Spleen (tissue), 11 donors: ENCODE measurements around the gene GCK. TPM values are rescaled to one million over a fixed set of nuclear protein-coding genes. Genes with fewer than 3 reads are reported as not detected.

Experiments used
- DNase-seq: peaks from one replicate; pipeline ENCODE4 v3.0.0-alpha.2; 2020
- H3K27ac ChIP-seq, 8 donors: fragments of 200-600 bp; sonication (generic) in 7 of 8; 1 replicate in 4 of 8; 2 replicates in 4 of 8; pipeline versions ENCODE4 v1.5.0 to v1.8.0; 2016 to 2021; ENCODE audit warnings: inconsistent platforms in 4 of 8, mild to moderate bottlenecking in 4 of 8, moderate library complexity in 1 of 8
- H3K27me3 ChIP-seq, 7 donors: fragments of 200-600 bp; sonication (generic) in 6 of 7; replicated peaks in 1 of 7; 1 replicate in 4 of 7; 2 replicates in 3 of 7; pipeline versions ENCODE4 v1.5.0 to v1.8.0; 2016 to 2021; ENCODE audit warnings: inconsistent platforms in 3 of 7, mild to moderate bottlenecking in 1 of 7
- H3K36me3 ChIP-seq, 6 donors: fragments of 200-600 bp; sonication (generic) in 5 of 6; 1 replicate in 4 of 6; 2 replicates in 2 of 6; pipeline versions ENCODE4 v1.5.0 to v1.8.0; 2016 to 2021; ENCODE audit warnings: inconsistent platforms in 2 of 6
- H3K4me1 ChIP-seq, 6 donors: fragments of 200-600 bp; sonication (generic) in 5 of 6; 1 replicate in 3 of 6; 2 replicates in 3 of 6; pipeline versions ENCODE4 v1.5.0 to v1.8.0; 2016 to 2021; ENCODE audit warnings: inconsistent platforms in 3 of 6
- H3K4me3 ChIP-seq, 8 donors: fragments of 200-600 bp; sonication (generic) in 7 of 8; 1 replicate in 4 of 8; 2 replicates in 4 of 8; pipeline versions ENCODE4 v1.5.0 to v1.8.0; 2016 to 2021; ENCODE audit warnings: inconsistent platforms in 4 of 8, mild to moderate bottlenecking in 4 of 8, moderate library complexity in 2 of 8
- H3K9me3 ChIP-seq, 8 donors: fragments of 200-600 bp; sonication (generic) in 7 of 8; 1 replicate in 4 of 8; 2 replicates in 4 of 8; pipeline versions ENCODE4 v1.5.0 to v1.8.0; 2016 to 2021; ENCODE audit warnings: inconsistent platforms in 4 of 8
- POLR2A ChIP-seq, 3 donors: fragments of 450-650 bp; IDR thresholded peaks; one replicate each; pipeline ENCODE4 v1.5.1; 2017; ENCODE audit warnings: antibody characterized with exemption in 3 of 3, mild to moderate bottlenecking in 1 of 3
- POLR2AphosphoS5 ChIP-seq, 3 donors: sonication (generic); formaldehyde crosslinking; IDR thresholded peaks; one replicate each; pipeline ENCODE4 v1.5.1; 2017; ENCODE audit warnings: antibody characterized with exemption in 3 of 3
- WGBS, 5 donors: extraction: QIAGEN DNeasy Blood & Tissue Kit in 3 of 5; methylation state at CpG; one replicate each; pipeline versions ENCODE4 v1.1.5 to v1.1.7; 2013 to 2018; 5-methylcytosine and 5-hydroxymethylcytosine counted together
- intact Hi-C: fragments of 100-400 bp; cut with DNase I; formaldehyde crosslinking; loops from one replicate; pipeline ENCODE4 v1.15.0; 2023; ENCODE audit warnings: low total_unique reads
- polyA plus RNA-seq, 3 donors: library from polyadenylated mRNA; stranded (reverse); fragments of 200-250 nt; gene quantifications; one replicate each; pipeline ENCODE4 v1.2.1, GENCODE V29; 2013
- total RNA-seq, 7 donors: library from RNA; depleted of rRNA in 3 of 7; stranded (reverse); fragments of >200 nt in 3 of 7; fragmentation: NEBNext Ultra II Directional in 4 of 7; extraction: Animal tissue kit (Norgen Biotek cat#: 25700) in 4 of 7; gene quantifications; one replicate each; pipeline versions ENCODE4 v1.1.0 to v1.2.1, GENCODE V29; 2016 to 2021
- TF ChIP-seq, protein P1 (sequence below), 11 experiments: fragments of 200-600 bp in 7 of 11; fragments of 450-650 bp in 4 of 11; sonication (generic) in 4 of 11; IDR thresholded peaks in 8 of 11; conservative IDR thresholded peaks in 3 of 11; 1 replicate in 7 of 11; 2 replicates in 4 of 11; pipeline versions ENCODE4 v1.4.0 to v1.8.0; 2016 to 2021; ENCODE audit warnings: antibody characterized with exemption in 11 of 11, inconsistent platforms in 4 of 11, mild to moderate bottlenecking in 1 of 11
- donor health status: healthy with polysubstance abuse.
- donor health status: DM: no; HTN: no; CAD: no; lungs with moderate emphysema.
- donor health status: DM: no; HTN: no; CAD: no.
- donor health status: Bipolar disorder and iron deficiency.
- donor health status: healthy.
- donor health status: DM: no; HTN: no; CAD: no.
- donor health status: DM: yes; HTN: yes; CAD: no.

Gene GCK
- total and polyA plus RNA-seq, 10 donors: 0.29 to 1.7 (median 0.55) TPM; not detected in 3

DNA sequence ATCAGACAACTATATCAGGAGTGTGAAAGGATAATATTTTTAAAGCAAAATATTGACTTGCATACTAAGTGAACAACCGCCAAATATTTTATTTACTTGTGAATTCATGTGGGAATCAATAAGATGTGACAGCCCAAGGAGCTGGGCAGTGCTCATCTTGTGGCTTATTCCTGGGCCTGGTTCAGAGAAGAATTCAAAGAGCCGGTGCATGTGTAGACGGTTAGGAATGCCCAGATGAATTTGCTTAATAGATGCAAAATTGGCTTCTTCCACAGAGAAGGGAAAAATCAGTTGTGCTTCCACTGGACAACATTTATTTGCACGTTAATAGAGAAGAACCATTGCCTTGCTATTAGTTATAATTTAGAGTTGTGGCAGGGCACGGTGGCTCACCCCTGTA lies 52.5 kb downstream of the GCK start:
- Histone ChIP-seq H3K4me1 (peaks cover 0 to 8% (median 0%) of the 10 kb centered on the region in 6 donors), H3K4me3 (no peak overlapping the region), H3K9me3 (no peaks in the 10 kb centered on the region), H3K27me3 (no peaks in the 10 kb centered on the region), H3K36me3 (no peaks in the 10 kb centered on the region), H3K27ac (no peak overlapping the region)
- TF ChIP-seq, protein P1, sequence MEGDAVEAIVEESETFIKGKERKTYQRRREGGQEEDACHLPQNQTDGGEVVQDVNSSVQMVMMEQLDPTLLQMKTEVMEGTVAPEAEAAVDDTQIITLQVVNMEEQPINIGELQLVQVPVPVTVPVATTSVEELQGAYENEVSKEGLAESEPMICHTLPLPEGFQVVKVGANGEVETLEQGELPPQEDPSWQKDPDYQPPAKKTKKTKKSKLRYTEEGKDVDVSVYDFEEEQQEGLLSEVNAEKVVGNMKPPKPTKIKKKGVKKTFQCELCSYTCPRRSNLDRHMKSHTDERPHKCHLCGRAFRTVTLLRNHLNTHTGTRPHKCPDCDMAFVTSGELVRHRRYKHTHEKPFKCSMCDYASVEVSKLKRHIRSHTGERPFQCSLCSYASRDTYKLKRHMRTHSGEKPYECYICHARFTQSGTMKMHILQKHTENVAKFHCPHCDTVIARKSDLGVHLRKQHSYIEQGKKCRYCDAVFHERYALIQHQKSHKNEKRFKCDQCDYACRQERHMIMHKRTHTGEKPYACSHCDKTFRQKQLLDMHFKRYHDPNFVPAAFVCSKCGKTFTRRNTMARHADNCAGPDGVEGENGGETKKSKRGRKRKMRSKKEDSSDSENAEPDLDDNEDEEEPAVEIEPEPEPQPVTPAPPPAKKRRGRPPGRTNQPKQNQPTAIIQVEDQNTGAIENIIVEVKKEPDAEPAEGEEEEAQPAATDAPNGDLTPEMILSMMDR (IDR thresholded peaks at IDR 0.05 in 8 of 11, conservative IDR thresholded peaks at IDR 0.05 in 3 of 11): no peak
- DNase-seq: no peak
- 87 to 96% (median 92%) methylated on average over 5 of the region's 5 CpGs for WGBS, 5 donors
- intact Hi-C loops: no loop called here

DNA sequence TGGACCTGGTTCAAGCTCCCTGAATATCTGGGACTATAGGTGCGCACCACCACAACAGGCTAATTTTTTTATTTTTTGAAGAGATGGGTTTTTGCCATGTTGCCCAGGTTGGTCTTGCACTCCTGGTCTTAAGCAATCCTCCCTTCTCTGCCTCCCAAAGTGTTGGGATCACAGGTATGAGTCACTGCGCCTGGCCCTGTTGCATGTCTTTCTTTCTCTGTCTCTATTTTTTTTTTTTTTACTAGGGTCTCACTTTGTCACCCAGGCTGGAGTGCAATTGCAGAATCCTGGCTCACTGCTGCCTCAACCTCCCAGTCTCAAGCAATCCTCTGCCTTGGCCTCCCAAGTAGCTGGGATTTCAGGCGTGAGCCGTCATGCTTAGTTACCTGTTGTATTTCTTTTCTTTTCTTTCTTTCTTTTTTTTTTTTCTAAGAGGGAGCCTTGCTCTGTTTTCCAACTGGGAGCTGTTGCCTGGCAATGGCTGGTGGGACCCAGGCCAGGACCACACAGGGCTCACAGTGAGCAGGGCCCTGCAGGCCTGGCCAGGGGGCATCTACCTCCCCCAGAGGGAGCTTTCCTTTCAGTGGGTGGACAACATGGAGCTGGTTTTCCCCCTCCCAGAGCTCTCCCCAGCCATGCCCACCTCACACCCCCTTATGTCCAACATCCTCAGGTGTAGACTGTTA lies 54.2 kb downstream of the GCK start:
- peaks cover 0 to 16% (median 0%) of the 10 kb centered on the region in 6 donors for H3K4me1 ChIP-seq
- WGBS, 5 donors: 97 to 99% (median 97%) methylated on average over 4 of the region's 4 CpGs
- H3K27ac ChIP-seq: no peak overlapping the region
- H3K9me3 ChIP-seq: no peaks in the 10 kb centered on the region
- H3K36me3 ChIP-seq: no peaks in the 10 kb centered on the region
- no peaks in the 10 kb centered on the region for H3K27me3 ChIP-seq
- intact Hi-C loops: no loop called here
- H3K4me3 ChIP-seq: no peak overlapping the region
- TF ChIP-seq POLR2A (IDR thresholded peaks at IDR 0.05): no peak
- no peak for DNase-seq

- no peak overlapping the region for H3K4me3 ChIP-seq
- intact Hi-C loops: no loop called here
- no peaks in the 10 kb centered on the region for H3K27me3 ChIP-seq
- no peak overlapping the region for H3K27ac ChIP-seq
- H3K9me3 ChIP-seq: no peaks in the 10 kb centered on the region
- TF ChIP-seq POLR2A (IDR thresholded peaks at IDR 0.05): no peak
- TF ChIP-seq POLR2AphosphoS5 (IDR thresholded peaks at IDR 0.05): no peak
- TF ChIP-seq, protein P1 (IDR thresholded peaks at IDR 0.05 in 8 of 11, conservative IDR thresholded peaks at IDR 0.05 in 3 of 11): no peak
- peaks cover 0 to 25% (median 0%) of the 10 kb centered on the region in 6 donors for H3K4me1 ChIP-seq
- no peaks in the 10 kb centered on the region for H3K36me3 ChIP-seq
- 63 to 91% (median 90%) methylated on average over 3 of the region's 3 CpGs for WGBS, 5 donors
- no peak for DNase-seq
These were observed 55.9 kb downstream of the GCK start for GRCh38 chr7:44133295-44133694.

- Histone ChIP-seq H3K4me1 (peaks cover 0 to 25% (median 0%) of the 10 kb centered on the region in 6 donors), H3K4me3 (no peak overlapping the region), H3K36me3 (no peaks in the 10 kb centered on the region), H3K27me3 (no peaks in the 10 kb centered on the region), H3K9me3 (peaks cover 0 to 9% (median 7%) of the 10 kb centered on the region in 8 donors), H3K27ac (no peak overlapping the region)
- peak in 2 of 3 donors; percentile 9 to 14 for TF ChIP-seq POLR2AphosphoS5 (IDR thresholded peaks at IDR 0.05)
- TF ChIP-seq, protein P1 (IDR thresholded peaks at IDR 0.05 in 8 of 11, conservative IDR thresholded peaks at IDR 0.05 in 3 of 11): no peak
- intact Hi-C loops: no loop called here
- WGBS, 5 donors: 72 to 89% (median 85%) methylated on average over 2 of the region's 2 CpGs
- no peak for DNase-seq
These were observed 57.2 kb downstream of the GCK start for GRCh38 chr7:44132039-44132438.
